Bronchus fibroblast of lung (primary cell): ENCODE data around the gene HPRT1. TPM values are rescaled to one million over a fixed set of nuclear protein-coding genes. Genes with fewer than 3 reads are reported as not detected.

Experiments
- total RNA-seq: library from RNA; depleted of rRNA; stranded (reverse); fragments of >200 nt; gene quantifications from 2 replicates; pipeline ENCODE4 v1.2.3, GENCODE V29; 2015

The HPRT1 gene, protein sequence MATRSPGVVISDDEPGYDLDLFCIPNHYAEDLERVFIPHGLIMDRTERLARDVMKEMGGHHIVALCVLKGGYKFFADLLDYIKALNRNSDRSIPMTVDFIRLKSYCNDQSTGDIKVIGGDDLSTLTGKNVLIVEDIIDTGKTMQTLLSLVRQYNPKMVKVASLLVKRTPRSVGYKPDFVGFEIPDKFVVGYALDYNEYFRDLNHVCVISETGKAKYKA
- 14.0 and 15.5 TPM in 2 replicates for total RNA-seq

DNA sequence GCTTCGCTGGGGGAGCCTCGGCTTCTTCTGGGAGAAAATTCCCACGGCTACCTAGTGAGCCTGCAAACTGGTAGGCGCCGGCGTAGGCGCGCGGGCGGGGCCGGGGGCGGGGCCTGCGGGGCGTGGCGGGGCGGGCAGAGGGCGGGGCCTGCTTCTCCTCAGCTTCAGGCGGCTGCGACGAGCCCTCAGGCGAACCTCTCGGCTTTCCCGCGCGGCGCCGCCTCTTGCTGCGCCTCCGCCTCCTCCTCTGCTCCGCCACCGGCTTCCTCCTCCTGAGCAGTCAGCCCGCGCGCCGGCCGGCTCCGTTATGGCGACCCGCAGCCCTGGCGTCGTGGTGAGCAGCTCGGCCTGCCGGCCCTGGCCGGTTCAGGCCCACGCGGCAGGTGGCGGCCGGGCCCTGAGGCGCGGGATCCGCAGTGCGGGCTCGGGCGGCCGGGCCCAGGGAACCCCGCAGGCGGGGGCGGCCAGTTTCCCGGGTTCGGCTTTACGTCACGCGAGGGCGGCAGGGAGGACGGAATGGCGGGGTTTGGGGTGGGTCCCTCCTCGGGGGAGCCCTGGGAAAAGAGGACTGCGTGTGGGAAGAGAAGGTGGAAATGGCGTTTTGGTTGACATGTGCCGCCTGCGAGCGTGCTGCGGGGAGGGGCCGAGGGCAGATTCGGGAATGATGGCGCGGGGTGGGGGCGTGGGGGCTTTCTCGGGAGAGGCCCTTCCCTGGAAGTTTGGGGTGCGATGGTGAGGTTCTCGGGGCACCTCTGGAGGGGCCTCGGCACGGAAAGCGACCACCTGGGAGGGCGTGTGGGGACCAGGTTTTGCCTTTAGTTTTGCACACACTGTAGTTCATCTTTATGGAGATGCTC, at the start of gene HPRT1:
Gene HPRT1, plus strand, starts transcription at position 161 of the 857 bp plus-strand sequence. Its CDS starts 147 bp downstream, at position 308.

Other genes starting within 250 kb of the HPRT1 start
- not detected in 2 replicates for gene CCDC160, start 223.0 kb upstream of the HPRT1 start, total RNA-seq
- gene PHF6, start 86.9 kb upstream of the HPRT1 start, total RNA-seq, result 12.8 and 16.0 TPM in 2 replicates
- gene PLAC1, start 198.3 kb downstream of the HPRT1 start, total RNA-seq, result 0.15 and 0.17 TPM in 2 replicates